Measurements from ENCODE around the gene FSHR. TPM values are rescaled to one million over a fixed set of nuclear protein-coding genes. Genes with fewer than 3 reads are reported as not detected.

FSHR gene
- total and polyA plus RNA-seq, 4 donors: not detected

DNA sequence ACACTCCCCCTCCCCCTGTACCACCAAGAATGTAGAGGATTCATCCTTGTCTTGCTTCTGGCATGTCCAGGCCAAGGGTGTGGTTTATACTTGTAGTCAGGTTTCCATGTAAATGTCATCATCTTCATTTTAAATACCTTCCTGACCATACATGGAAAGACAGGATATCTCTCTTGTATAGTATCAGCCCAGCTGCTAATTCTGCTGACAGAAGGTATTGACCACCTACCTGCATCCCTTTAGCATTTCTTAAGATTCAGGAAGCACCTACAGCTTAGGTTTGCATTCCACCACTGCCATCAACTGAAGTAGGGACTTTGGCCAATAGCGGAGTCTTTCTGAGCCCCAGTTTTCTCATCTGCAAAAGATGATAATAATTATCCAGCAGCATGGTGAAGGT is 22.9 kb upstream of the FSHR start (continued):
- TF ChIP-seq, protein P1, sequence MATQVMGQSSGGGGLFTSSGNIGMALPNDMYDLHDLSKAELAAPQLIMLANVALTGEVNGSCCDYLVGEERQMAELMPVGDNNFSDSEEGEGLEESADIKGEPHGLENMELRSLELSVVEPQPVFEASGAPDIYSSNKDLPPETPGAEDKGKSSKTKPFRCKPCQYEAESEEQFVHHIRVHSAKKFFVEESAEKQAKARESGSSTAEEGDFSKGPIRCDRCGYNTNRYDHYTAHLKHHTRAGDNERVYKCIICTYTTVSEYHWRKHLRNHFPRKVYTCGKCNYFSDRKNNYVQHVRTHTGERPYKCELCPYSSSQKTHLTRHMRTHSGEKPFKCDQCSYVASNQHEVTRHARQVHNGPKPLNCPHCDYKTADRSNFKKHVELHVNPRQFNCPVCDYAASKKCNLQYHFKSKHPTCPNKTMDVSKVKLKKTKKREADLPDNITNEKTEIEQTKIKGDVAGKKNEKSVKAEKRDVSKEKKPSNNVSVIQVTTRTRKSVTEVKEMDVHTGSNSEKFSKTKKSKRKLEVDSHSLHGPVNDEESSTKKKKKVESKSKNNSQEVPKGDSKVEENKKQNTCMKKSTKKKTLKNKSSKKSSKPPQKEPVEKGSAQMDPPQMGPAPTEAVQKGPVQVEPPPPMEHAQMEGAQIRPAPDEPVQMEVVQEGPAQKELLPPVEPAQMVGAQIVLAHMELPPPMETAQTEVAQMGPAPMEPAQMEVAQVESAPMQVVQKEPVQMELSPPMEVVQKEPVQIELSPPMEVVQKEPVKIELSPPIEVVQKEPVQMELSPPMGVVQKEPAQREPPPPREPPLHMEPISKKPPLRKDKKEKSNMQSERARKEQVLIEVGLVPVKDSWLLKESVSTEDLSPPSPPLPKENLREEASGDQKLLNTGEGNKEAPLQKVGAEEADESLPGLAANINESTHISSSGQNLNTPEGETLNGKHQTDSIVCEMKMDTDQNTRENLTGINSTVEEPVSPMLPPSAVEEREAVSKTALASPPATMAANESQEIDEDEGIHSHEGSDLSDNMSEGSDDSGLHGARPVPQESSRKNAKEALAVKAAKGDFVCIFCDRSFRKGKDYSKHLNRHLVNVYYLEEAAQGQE (IDR thresholded peaks at IDR 0.05): no peak
- TF ChIP-seq RXRA (IDR thresholded peaks at IDR 0.05): no peak

DNA sequence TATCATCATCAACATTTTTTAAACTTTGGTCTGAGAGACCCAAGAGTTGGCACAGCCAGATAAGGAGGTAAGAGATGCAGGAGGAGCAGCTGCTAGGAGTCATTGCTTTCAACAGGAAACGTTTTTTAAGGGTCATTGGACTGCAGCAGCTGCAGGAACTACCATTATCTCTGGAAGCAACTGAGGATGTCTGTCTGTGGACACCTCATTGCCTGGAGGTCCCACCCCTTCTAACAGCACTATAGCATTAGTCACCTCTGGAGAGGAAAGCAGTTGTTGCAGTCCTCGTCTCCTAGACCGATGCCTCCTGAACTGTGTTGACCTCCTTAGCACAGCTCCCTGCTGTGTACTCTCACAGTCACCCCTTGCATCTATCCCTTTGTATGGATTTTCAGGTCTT is 21.5 kb upstream of the FSHR start:
- Histone ChIP-seq H3K27me3 (ENCODE audit: control insufficient read depth in 4 of 4, insufficient read depth in 4 of 4, low read length in 3 of 4) (peaks cover 0 to 3% (median 0%) of the 10 kb centered on the region in 4 donors), H3K27ac (ENCODE audit: low read depth in 1 of 2, low read length in 2 of 2) (no peak overlapping the region), H3K4me1 (ENCODE audit: control insufficient read depth in 4 of 4, insufficient read depth in 4 of 4, low read length in 3 of 4) (no peaks in the 10 kb centered on the region), H3K9ac (ENCODE audit: low read depth in 1 of 2, low read length in 2 of 2) (no peak overlapping the region), H3K36me3 (ENCODE audit: control insufficient read depth in 4 of 4, insufficient read depth in 3 of 4, low read depth in 1 of 4, low read length in 3 of 4) (no peaks in the 10 kb centered on the region), H3K9me3 (ENCODE audit: control insufficient read depth in 4 of 4, low read length in 3 of 4) (no peaks in the 10 kb centered on the region), H3K4me3 (ENCODE audit: low read depth in 1 of 3, low read length in 3 of 3) (no peak overlapping the region)
- DNase-seq (ENCODE audit: low spot score): no peak
- WGBS: 60% methylated on average over 3 of the region's 3 CpGs
- no peak for TF ChIP-seq RAD21 (IDR thresholded peaks at IDR 0.05)

DNA sequence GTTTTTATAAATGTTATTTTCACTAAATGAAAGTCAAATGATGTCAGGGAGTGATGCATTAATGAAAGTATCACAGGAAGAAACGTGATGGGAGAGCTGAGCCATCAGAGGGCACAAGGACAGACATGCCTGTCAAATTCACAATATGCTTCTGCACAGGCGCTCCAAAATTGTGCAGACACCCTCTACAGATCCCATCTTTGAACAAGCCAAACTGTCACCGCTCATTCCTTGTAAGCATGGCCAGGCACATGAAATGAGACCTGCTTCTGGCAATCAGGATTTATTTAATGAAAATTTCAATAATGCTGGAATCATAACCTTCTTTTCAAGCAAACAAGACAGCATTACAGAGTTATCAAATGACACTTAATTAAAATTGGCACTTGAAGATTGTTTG is 20.4 kb upstream of the FSHR start:
- H3K27ac ChIP-seq (ENCODE audit: low read depth in 1 of 2, low read length in 2 of 2): no peak overlapping the region
- WGBS: 70% methylated on average over 3 of the region's 3 CpGs
- H3K9ac ChIP-seq (ENCODE audit: low read depth in 1 of 2, low read length in 2 of 2): no peak overlapping the region
- TF ChIP-seq GABPA (IDR thresholded peaks at IDR 0.05 in 1 of 2, conservative IDR thresholded peaks at IDR 0.05 in 1 of 2): no peak
- TF ChIP-seq NR2F2 (IDR thresholded peaks at IDR 0.05): no peak
- no peak for TF ChIP-seq YY1 (IDR thresholded peaks at IDR 0.05)
- TF ChIP-seq, protein P2, sequence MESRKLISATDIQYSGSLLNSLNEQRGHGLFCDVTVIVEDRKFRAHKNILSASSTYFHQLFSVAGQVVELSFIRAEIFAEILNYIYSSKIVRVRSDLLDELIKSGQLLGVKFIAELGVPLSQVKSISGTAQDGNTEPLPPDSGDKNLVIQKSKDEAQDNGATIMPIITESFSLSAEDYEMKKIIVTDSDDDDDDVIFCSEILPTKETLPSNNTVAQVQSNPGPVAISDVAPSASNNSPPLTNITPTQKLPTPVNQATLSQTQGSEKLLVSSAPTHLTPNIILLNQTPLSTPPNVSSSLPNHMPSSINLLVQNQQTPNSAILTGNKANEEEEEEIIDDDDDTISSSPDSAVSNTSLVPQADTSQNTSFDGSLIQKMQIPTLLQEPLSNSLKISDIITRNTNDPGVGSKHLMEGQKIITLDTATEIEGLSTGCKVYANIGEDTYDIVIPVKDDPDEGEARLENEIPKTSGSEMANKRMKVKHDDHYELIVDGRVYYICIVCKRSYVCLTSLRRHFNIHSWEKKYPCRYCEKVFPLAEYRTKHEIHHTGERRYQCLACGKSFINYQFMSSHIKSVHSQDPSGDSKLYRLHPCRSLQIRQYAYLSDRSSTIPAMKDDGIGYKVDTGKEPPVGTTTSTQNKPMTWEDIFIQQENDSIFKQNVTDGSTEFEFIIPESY (IDR thresholded peaks at IDR 0.05): no peak
- TF ChIP-seq HNF4G (IDR thresholded peaks at IDR 0.05): no peak
- no peak for TF ChIP-seq JUND (IDR thresholded peaks at IDR 0.05)
- TF ChIP-seq, protein P1 (IDR thresholded peaks at IDR 0.05): no peak
- no peak for TF ChIP-seq FOXA2 (IDR thresholded peaks at IDR 0.05)
- no peak for DNase-seq (ENCODE audit: low spot score)
- no peak overlapping the region for H3K4me3 ChIP-seq (ENCODE audit: low read depth in 1 of 3, low read length in 3 of 3)
- H3K27me3 ChIP-seq (ENCODE audit: control insufficient read depth in 4 of 4, insufficient read depth in 4 of 4, low read length in 3 of 4): peaks cover 0 to 3% (median 0%) of the 10 kb centered on the region in 4 donors
- H3K36me3 ChIP-seq (ENCODE audit: control insufficient read depth in 4 of 4, insufficient read depth in 3 of 4, low read depth in 1 of 4, low read length in 3 of 4): no peaks in the 10 kb centered on the region
- no peaks in the 10 kb centered on the region for H3K9me3 ChIP-seq (ENCODE audit: control insufficient read depth in 4 of 4, low read length in 3 of 4)
- no peaks in the 10 kb centered on the region for H3K4me1 ChIP-seq (ENCODE audit: control insufficient read depth in 4 of 4, insufficient read depth in 4 of 4, low read length in 3 of 4)
